HG03565 (cell line): Measurements from ENCODE around the gene PRKD2.

Source experiments
- ATAC-seq: cut with Tn5 transposase; IDR thresholded peaks from one replicate; pipeline ENCODE4 v1.9.1; 2021; ENCODE audit warnings: mild to moderate bottlenecking, moderate library complexity; ENCODE audit not compliant: unreplicated experiment

PRKD2 gene

DNA sequence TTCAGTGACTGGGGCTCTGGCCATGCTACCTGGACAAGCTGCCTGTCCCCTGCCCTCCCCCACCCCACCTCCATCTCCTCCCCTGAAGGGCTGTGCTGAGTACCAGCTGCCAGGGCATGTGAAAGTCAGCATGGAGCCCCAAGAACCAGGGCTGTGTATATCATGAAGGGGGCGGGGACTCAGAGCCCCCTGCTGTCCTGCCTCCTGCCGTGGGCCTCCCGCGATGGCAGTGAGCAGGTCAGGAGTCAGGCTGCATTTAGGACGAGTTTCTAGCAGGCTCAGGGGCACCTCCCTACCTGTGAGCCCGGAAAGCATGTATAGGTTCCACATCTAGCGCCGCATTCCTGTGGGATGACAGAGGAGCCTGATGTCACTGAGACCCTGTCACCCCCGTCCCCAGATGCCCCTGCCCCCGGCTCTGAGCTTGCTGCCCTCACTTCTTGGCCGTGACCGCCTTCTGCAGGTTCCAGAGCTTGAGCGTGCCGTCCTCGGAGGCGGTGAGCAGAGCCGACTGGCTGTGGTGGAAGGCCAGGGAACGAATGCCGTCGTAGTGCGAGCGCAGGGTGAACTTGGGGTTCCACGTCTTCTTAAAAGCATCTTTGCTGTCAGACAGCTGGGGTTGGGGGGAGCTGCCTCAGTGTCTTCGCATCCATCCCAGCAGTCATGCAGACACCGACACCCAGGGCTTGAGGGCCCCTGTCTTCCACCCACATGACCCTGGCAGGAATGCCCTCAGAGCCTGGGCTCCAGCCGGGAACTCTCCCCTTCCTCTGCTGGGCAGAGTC, 8.3 kb upstream of the PRKD2 start:
- ATAC-seq, result no peak

GRCh38 chr19:46724468-46724867, 7.6 kb upstream of the PRKD2 start:
- ATAC-seq, result no peak

DNA sequence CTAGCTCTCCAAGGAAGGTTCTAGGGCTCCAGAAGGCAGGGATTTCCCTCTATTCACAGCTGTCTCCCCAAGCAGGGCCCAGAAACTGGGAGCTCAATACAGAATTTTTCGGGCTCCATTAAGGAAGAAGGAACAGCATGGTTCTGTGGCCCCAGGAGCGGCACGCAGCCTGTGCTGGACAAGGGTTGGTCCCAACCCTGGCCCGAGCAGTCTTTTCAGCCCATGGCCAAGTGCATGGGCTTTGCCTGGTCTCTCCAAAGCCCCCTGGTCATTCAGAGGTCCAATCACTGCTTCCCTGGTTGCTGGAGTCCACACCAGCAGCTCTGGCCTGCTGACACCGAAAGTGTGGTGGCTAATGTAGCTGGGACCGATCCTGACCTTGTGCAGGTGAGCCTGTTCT, 6.6 kb upstream of the PRKD2 start:
- no peak for ATAC-seq

GRCh38 chr19:46723023-46723461, 6.1 kb upstream of the PRKD2 start:
- no peak for ATAC-seq

DNA sequence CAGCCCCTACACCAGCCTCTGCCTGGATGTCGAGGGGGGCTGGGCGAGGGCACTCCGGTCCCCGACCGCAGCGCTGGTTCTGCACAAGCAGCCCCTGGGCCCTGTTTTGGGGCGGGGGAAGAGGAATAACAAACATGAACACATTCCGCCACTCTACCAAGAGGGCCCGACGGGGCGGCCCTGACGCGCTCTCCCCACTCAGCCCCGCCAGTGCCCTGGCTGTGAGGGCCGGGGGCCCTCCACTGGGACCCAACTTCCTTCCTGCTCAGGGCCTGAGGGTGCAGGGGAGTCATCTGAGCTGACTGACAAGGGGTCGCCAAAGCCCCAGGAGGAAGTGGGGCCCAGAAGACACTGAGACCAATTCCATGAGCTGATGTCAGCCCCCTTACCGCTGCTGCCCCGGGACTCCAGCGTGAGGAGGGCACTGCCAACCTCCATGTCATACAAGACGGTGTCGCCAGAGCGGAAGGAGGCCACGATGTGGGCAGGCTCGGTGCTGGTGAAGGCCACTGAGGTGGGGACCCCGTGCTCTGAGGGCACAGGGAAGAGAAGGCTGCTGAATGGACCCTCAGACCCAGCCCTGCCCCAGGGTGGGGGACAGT, 5.6 kb upstream of the PRKD2 start:
- ATAC-seq, result no peak

DNA sequence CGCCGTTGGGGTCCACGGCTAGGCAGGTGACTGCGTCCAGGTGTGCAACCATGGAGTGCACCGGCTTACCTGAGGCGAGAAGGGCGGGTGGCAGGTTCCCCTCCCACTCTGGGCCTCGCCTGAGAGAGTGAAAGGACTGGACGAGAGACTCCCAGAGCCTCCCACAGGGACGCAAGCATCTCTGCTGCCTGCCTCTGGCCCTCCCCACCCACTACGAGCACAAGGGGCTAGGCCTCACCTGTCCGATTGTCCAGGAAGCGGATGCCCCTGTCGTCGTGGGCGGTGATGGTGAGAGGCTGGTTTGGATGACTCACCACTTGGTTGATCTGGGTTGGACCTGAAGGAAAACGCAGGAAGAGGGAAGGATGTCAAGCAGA, 5.1 kb upstream of the PRKD2 start:
- no peak for ATAC-seq

DNA sequence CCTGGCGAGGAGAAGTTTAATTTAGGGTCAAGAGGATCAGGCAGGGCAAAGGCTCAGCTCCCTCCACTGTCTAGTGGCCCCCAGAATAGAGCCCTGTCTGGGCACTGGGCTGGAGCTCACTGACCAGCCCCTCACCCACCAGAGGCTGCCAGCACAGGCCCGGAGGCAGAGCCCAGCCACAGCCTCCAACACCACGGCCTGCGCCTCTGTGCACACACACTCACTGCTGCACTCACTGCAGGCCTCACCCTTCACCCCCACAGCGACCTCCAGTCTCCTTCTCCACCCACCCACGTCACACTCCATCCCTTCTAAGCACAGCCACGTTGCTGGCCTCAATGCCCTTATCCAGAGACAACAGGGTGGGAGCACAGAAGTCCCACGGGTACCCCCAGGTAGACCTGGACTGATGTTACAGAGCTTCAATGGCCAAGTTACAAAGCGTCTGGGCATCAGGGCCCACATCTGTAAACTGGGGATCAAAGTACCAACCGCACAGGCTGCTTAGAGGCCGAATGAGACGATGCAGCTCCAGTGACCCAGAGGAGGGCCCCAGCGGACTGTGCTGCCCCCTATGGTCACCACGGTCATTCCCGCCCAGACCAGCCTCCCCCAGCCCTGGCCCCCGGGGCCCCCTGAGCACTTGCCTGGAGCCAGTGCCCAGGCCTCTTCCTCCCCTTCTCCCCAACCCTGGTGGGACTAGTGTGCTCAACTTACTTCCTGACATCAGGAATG, 4.5 kb upstream of the PRKD2 start:
- ATAC-seq, result no peak

GRCh38 chr19:46720503-46721239, 3.8 kb upstream of the PRKD2 start:
- ATAC-seq, result no peak

GRCh38 chr19:46719629-46720502, 3.0 kb upstream of the PRKD2 start:
- ATAC-seq, result no peak

DNA sequence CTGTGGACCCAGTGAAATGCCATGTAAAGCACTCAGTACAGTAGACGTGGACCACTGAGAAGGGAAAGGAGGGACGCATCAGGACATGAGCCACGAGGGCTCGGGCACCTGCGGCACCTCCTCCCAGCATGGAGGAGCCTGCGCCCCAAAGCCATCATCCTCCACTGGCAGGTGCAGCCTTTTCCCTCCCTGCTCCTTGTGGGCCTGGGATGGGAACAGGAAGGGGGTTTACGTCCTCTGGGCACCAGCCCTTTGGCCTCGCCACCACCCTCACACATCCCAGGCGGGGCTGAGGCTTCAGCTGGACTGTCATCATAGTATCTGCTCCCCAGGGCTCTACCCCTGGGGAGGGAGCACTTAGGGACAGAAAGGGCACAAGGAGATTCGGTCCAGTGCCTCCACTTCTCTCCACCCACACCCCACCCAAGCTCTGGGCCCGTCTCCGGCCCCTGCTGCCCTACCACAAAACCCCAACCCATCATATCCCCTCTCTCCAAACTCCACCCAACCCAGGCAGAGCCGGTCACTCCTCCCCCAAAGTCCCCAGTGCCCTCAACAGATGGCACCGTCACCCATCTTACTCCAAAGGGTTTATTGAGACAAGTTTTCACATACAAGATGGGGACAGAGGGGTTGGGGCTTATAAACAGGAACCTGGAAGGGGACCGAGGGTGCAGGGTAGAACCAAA, 2.2 kb upstream of the PRKD2 start:
- ATAC-seq, result no peak

- ATAC-seq, result no peak
These were observed 1.4 kb upstream of the PRKD2 start for GRCh38 chr19:46718157-46718933.

- no peak for ATAC-seq
These were observed 816 bp upstream of the PRKD2 start for GRCh38 chr19:46717716-46718143.

GRCh38 chr19:46716672-46717033, 261 bp downstream of the PRKD2 start:
- ATAC-seq, result no peak

- no peak for ATAC-seq
These were observed 791 bp downstream of the PRKD2 start for GRCh38 chr19:46715975-46716671.

DNA sequence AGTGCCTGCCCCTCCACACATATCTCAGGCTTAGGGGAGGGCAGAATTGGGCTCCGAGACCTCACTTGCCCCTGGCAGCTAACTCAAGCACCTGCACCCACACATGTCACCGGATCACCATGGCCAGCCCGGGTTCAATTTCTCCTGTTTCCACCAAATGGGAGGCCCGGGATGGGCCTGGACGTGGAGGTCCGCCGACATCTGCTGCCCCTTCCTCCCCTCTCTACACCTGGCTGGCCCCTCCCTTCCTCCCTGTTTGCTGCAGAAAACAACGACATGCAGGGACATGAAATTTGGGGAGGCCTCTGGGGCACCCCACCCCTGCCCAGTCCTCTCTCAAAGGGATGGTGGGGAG, 1.3 kb downstream of the PRKD2 start:
- no peak for ATAC-seq

- no peak for ATAC-seq
These were observed 2.3 kb downstream of the PRKD2 start for GRCh38 chr19:46714444-46715106.

- no peak for ATAC-seq
These were observed 3.0 kb downstream of the PRKD2 start for GRCh38 chr19:46713781-46714443.
